Trophoblast cell (in vitro differentiated cells and primary cell): ENCODE results near the gene PCNT.

Experiments used
- DNase-seq, 2 donors: peaks; one replicate each; pipeline ENCODE4 v3.0.0-alpha.2; 2016
- H2AFZ ChIP-seq: 2 replicates; pipeline ENCODE4 v1.6.1; 2013; ENCODE audit warnings: low read length, moderate library complexity, mild to moderate bottlenecking; ENCODE audit not compliant: insufficient read depth, poor library complexity
- H2AK5ac ChIP-seq: 2 replicates; pipeline ENCODE4 v1.6.1; 2013; ENCODE audit warnings: mild to moderate bottlenecking, low read length
- H2BK120ac ChIP-seq: 2 replicates; pipeline ENCODE4 v1.6.1; 2013; ENCODE audit warnings: low read length, mild to moderate bottlenecking, moderate library complexity; ENCODE audit not compliant: insufficient read depth, poor library complexity
- H2BK12ac ChIP-seq: 2 replicates; pipeline ENCODE4 v1.6.1; 2013; ENCODE audit warnings: mild to moderate bottlenecking, low read length, moderate library complexity
- H2BK5ac ChIP-seq: 2 replicates; pipeline ENCODE4 v1.6.1; 2013; ENCODE audit warnings: low read length, low read depth, moderate library complexity, mild to moderate bottlenecking; ENCODE audit not compliant: poor library complexity
- H3K14ac ChIP-seq: 2 replicates; pipeline ENCODE4 v1.6.1; 2013; ENCODE audit warnings: mild to moderate bottlenecking, low read length
- H3K18ac ChIP-seq: 2 replicates; pipeline ENCODE4 v1.6.1; 2013; ENCODE audit warnings: mild to moderate bottlenecking, low read length
- H3K23ac ChIP-seq: 2 replicates; pipeline ENCODE4 v1.6.1; 2013; ENCODE audit warnings: low read length
- H3K27ac ChIP-seq: 2 replicates; pipeline ENCODE4 v1.5.1; 2013; ENCODE audit warnings: low read depth, mild to moderate bottlenecking, inconsistent platforms, low read length, moderate library complexity
- H3K27me3 ChIP-seq: 2 replicates; pipeline ENCODE4 v1.6.1; 2013; ENCODE audit warnings: inconsistent platforms, mild to moderate bottlenecking, low read length, moderate library complexity; ENCODE audit not compliant: insufficient read depth
- H3K36me3 ChIP-seq, 2 experiments: 1 replicate in 1 of 2; 2 replicates in 1 of 2; pipeline ENCODE4 v1.6.1; 2013; ENCODE audit warnings: low read length in 2 of 2, mild to moderate bottlenecking in 2 of 2, moderate library complexity in 1 of 2; ENCODE audit not compliant: insufficient read depth in 2 of 2, control insufficient read depth in 1 of 2
- H3K4ac ChIP-seq: 2 replicates; pipeline ENCODE4 v1.6.1; 2013; ENCODE audit warnings: low read depth, mild to moderate bottlenecking, low read length, moderate library complexity
- H3K4me1 ChIP-seq, 2 experiments: 1 replicate in 1 of 2; 2 replicates in 1 of 2; pipeline ENCODE4 v1.6.1; 2013; ENCODE audit warnings: low read length in 2 of 2, mild to moderate bottlenecking in 2 of 2, moderate library complexity in 1 of 2; ENCODE audit not compliant: insufficient read depth in 2 of 2, control insufficient read depth in 1 of 2
- H3K4me2 ChIP-seq: 2 replicates; pipeline ENCODE4 v1.6.1; 2013; ENCODE audit warnings: inconsistent platforms, mild to moderate bottlenecking, low read length, moderate library complexity
- H3K4me3 ChIP-seq: 2 replicates; pipeline ENCODE4 v1.5.1; 2013; ENCODE audit warnings: mild to moderate bottlenecking, low read depth, low read length, inconsistent platforms
- H3K79me1 ChIP-seq: one replicate; pipeline ENCODE4 v1.6.1; 2013; ENCODE audit warnings: low read length
- H3K79me2 ChIP-seq: 2 replicates; pipeline ENCODE4 v1.6.1; 2013; ENCODE audit warnings: low read length, mild to moderate bottlenecking; ENCODE audit not compliant: control insufficient read depth, insufficient read depth, poor library complexity
- H3K9ac ChIP-seq: 2 replicates; pipeline ENCODE4 v1.6.1; 2013; ENCODE audit warnings: mild to moderate bottlenecking, low read length
- H3K9me3 ChIP-seq: 2 replicates; pipeline ENCODE4 v1.6.1; 2013; ENCODE audit warnings: low read depth, mild to moderate bottlenecking, control low read depth, inconsistent platforms, low read length; ENCODE audit not compliant: insufficient read depth
- H4K12ac ChIP-seq: 2 replicates; pipeline ENCODE4 v1.6.1; 2013; ENCODE audit warnings: low read depth, mild to moderate bottlenecking, low read length, moderate library complexity
- H4K8ac ChIP-seq: 2 replicates; pipeline ENCODE4 v1.6.1; 2013; ENCODE audit warnings: low read depth, mild to moderate bottlenecking, low read length, moderate library complexity
- H4K91ac ChIP-seq: one replicate; pipeline ENCODE4 v1.6.1; 2013; ENCODE audit warnings: low read depth, mild to moderate bottlenecking, low read length, moderate library complexity
- WGBS: extraction: QIAGEN DNeasy Blood & Tissue Kit; methylation state at CpG from one replicate; pipeline ENCODE4 v1.1.7; 2013; ENCODE audit warnings: missing lambda C conversion rate; ENCODE audit not compliant: insufficient read length, insufficient coverage; ENCODE audit errors: extremely low coverage; 5-methylcytosine and 5-hydroxymethylcytosine counted together

Gene PCNT

DNA sequence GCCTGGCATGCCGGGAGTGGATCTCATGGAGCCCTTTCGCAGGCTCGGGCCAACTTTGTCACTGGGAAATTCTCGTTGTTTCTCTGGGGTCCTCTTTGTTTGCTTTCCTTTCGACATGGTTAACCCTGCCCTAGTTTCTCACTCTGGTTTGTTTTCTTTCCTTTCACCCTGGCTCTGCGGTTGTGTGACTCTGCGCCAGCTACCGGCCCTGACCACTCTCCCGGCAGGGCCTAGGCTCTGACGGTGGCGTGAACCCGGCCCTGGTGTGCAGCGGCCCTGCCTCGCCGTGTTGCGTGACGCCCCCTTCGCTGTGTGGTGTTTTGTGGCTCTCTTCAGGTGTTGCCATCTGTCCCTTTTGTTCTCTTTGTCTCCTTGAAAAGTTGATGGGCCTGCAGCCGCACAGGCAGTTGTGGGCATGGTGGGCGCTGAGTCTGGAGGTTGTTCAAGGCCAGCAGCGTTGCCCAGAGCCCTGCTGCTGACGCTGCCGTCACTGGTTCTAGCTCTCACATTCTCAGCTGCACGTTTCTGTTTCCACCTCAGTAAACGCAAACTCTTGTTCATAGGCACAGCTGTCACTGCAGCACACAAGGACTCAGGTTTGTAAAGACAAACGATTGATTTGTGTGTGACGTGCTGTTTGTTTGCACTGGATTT, 70.1 kb downstream of the PCNT start:
- Histone ChIP-seq H3K4me3 (no peak overlapping the region), H2BK120ac (no peak overlapping the region)
- WGBS = no CpG with 5 or more reads among the region's 27 CpGs

DNA sequence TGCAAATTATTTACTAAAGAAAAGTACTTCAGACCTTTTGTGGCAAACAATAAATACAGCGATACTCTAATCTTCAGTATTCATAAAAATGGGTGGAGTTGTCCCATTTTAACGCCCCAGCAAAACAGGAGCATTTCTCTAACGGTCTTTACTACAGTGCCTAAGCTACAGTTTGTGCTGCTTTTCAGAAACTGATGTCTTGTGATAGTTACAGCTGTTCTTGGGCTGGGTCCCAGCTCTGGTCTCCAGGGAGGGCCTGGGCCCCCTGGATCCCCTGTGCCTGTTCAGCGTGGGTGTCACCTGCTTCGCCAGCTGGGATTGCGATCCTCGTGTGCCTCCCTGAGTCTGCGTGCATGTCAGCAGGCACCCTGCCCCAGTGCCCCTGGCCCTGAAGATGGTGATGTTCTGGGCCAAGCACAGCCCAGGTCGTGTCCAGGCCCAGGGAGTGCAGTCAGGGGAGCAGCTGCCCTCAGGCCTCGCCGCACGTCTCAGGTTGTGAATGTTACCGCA, 70.7 kb downstream of the PCNT start:
- H3K27ac ChIP-seq = no peak overlapping the region
- no CpG with 5 or more reads among the region's 13 CpGs for WGBS
- no peak overlapping the region for H2AK5ac ChIP-seq
- H4K8ac ChIP-seq = no peak overlapping the region
- peaks cover 2% of the 10 kb centered on the region for H3K9me3 ChIP-seq
- H2BK5ac ChIP-seq = no peak overlapping the region
- no peaks in the 10 kb centered on the region for H3K27me3 ChIP-seq
- H3K79me1 ChIP-seq = no peaks in the 10 kb centered on the region
- DNase-seq = no peak
- no peak overlapping the region for H3K18ac ChIP-seq
- H4K91ac ChIP-seq = no peak overlapping the region
- H3K23ac ChIP-seq = no peak overlapping the region
- no peak overlapping the region for H2BK12ac ChIP-seq
- no peaks in the 10 kb centered on the region for H3K4me1 ChIP-seq
- no peak overlapping the region for H4K12ac ChIP-seq
- peaks cover 39 to 55% of the 10 kb centered on the region in 2 experiments for H3K36me3 ChIP-seq
- H3K79me2 ChIP-seq = no peaks in the 10 kb centered on the region
- no peak overlapping the region for H3K9ac ChIP-seq
- H3K4me2 ChIP-seq = no peak overlapping the region
- H2AFZ ChIP-seq = no peak overlapping the region
- no peak overlapping the region for H3K14ac ChIP-seq
- H3K4me3 ChIP-seq = no peak overlapping the region
- no peak overlapping the region for H2BK120ac ChIP-seq
- H3K4ac ChIP-seq = no peak overlapping the region

More for the DNA sequence above, 70.1 kb downstream of the PCNT start:
- Histone ChIP-seq H4K8ac (no peak overlapping the region), H3K14ac (no peak overlapping the region), H3K4ac (no peak overlapping the region), H3K27ac (no peak overlapping the region), H2AFZ (no peak overlapping the region), H3K36me3 (peaks cover 39 to 56% of the 10 kb centered on the region in 2 experiments), H3K79me2 (no peaks in the 10 kb centered on the region), H3K9ac (no peak overlapping the region), H3K18ac (no peak overlapping the region), H2AK5ac (no peak overlapping the region), H3K27me3 (no peaks in the 10 kb centered on the region), H3K79me1 (no peaks in the 10 kb centered on the region), H3K9me3 (peaks cover 2% of the 10 kb centered on the region), H3K23ac (no peak overlapping the region), H3K4me2 (no peak overlapping the region), H3K4me1 (no peaks in the 10 kb centered on the region), H2BK12ac (no peak overlapping the region), H4K12ac (no peak overlapping the region), H4K91ac (no peak overlapping the region), H2BK5ac (no peak overlapping the region)
- no peak for DNase-seq

GRCh38 chr21:46397211-46397905, 73.4 kb downstream of the PCNT start:
- H3K14ac ChIP-seq = no peak overlapping the region
- H2AFZ ChIP-seq = no peak overlapping the region
- H2BK5ac ChIP-seq = no peak overlapping the region
- no peak overlapping the region for H2BK120ac ChIP-seq
- H3K9me3 ChIP-seq = peaks cover 2% of the 10 kb centered on the region
- peaks cover 47 to 60% of the 10 kb centered on the region in 2 experiments for H3K36me3 ChIP-seq
- no peak overlapping the region for H3K27ac ChIP-seq
- H3K9ac ChIP-seq = no peak overlapping the region
- H3K23ac ChIP-seq = no peak overlapping the region
- H2AK5ac ChIP-seq = no peak overlapping the region
- H3K79me2 ChIP-seq = no peaks in the 10 kb centered on the region
- no peak for DNase-seq
- H4K91ac ChIP-seq = no peak overlapping the region
- H3K18ac ChIP-seq = no peak overlapping the region
- H3K79me1 ChIP-seq = no peaks in the 10 kb centered on the region
- no peak overlapping the region for H4K12ac ChIP-seq
- no peak overlapping the region for H2BK12ac ChIP-seq
- no peak overlapping the region for H3K4me2 ChIP-seq
- no peak overlapping the region for H3K4me3 ChIP-seq
- no peak overlapping the region for H3K4ac ChIP-seq
- H3K27me3 ChIP-seq = no peaks in the 10 kb centered on the region
- no CpG with 5 or more reads among the region's 21 CpGs for WGBS
- H3K4me1 ChIP-seq = no peaks in the 10 kb centered on the region
- H4K8ac ChIP-seq = no peak overlapping the region

- no peak for DNase-seq
- no peak overlapping the region for H2BK120ac ChIP-seq
- H3K4ac ChIP-seq = no peak overlapping the region
- H2BK12ac ChIP-seq = no peak overlapping the region
- H3K79me2 ChIP-seq = no peaks in the 10 kb centered on the region
- H3K23ac ChIP-seq = no peak overlapping the region
- no peaks in the 10 kb centered on the region for H3K27me3 ChIP-seq
- WGBS = no CpG with 5 or more reads among the region's 22 CpGs
- H3K4me1 ChIP-seq = no peaks in the 10 kb centered on the region
- H4K12ac ChIP-seq = no peak overlapping the region
- H3K27ac ChIP-seq = no peak overlapping the region
- H3K4me2 ChIP-seq = no peak overlapping the region
- H3K4me3 ChIP-seq = no peak overlapping the region
- no peak overlapping the region for H3K14ac ChIP-seq
- H2AFZ ChIP-seq = no peak overlapping the region
- H2AK5ac ChIP-seq = no peak overlapping the region
- H3K9ac ChIP-seq = no peak overlapping the region
- H4K91ac ChIP-seq = no peak overlapping the region
- peaks cover 2% of the 10 kb centered on the region for H3K9me3 ChIP-seq
- no peaks in the 10 kb centered on the region for H3K79me1 ChIP-seq
- no peak overlapping the region for H3K18ac ChIP-seq
- H3K36me3 ChIP-seq = peaks cover 52 to 60% of the 10 kb centered on the region in 2 experiments
- no peak overlapping the region for H4K8ac ChIP-seq
- no peak overlapping the region for H2BK5ac ChIP-seq
Observed at GRCh38 chr21:46397993-46398392, 74.0 kb downstream of the PCNT start.
